K562 (cell line): ENCODE measurements around the gene MALAT1. TPM values are rescaled to one million over a fixed set of nuclear protein-coding genes. Genes with fewer than 3 reads are reported as not detected.

Experiments
- ASH1L ChIP-seq: fragments of 450-650 bp; IDR thresholded peaks from 2 replicates; pipeline ENCODE4 v1.6.1; 2018; ENCODE audit warnings: borderline replicate concordance, mild to moderate bottlenecking, low read depth; ENCODE audit not compliant: partially characterized antibody
- CBX1 ChIP-seq: sonication (generic); IDR thresholded peaks from 2 replicates; pipeline ENCODE4 v1.6.1; 2016; ENCODE audit warnings: antibody characterized with exemption, low read depth, mild to moderate bottlenecking
- FIP1L1 ChIP-seq: fragments of 200-400 bp; formaldehyde crosslinking; IDR thresholded peaks from 2 replicates; pipeline ENCODE4 v1.6.1; 2018; ENCODE audit warnings: mild to moderate bottlenecking, low read depth, low read length; ENCODE audit not compliant: poor library complexity, severe bottlenecking
- HDAC1 ChIP-seq, 2 experiments: fragments of 450-650 bp; IDR thresholded peaks; 2 replicates each; pipeline ENCODE4 v1.6.1; 2016 to 2017; ENCODE audit warnings: inconsistent platforms in 1 of 2, mild to moderate bottlenecking in 1 of 2, moderate library complexity in 1 of 2
- HNRNPLL ChIP-seq: fragments of 200-400 bp; formaldehyde crosslinking; IDR thresholded peaks from 2 replicates; pipeline ENCODE4 v1.6.1; 2017; ENCODE audit warnings: low read length, low read depth, mild to moderate bottlenecking; ENCODE audit not compliant: poor library complexity, severe bottlenecking
- JUND ChIP-seq, 2 experiments: IDR thresholded peaks; 2 replicates in 1 of 2; 3 replicates in 1 of 2; pipeline ENCODE4 v1.6.1; 2011; ENCODE audit warnings: borderline replicate concordance in 2 of 2, low read depth in 2 of 2, low read length in 2 of 2, improper control_type of control experiment in 1 of 2, missing biosample characterization in 1 of 2, missing genetic modification characterization in 1 of 2, missing genetic modification reagents in 1 of 2
- RBM25 ChIP-seq: fragments of 200-400 bp; formaldehyde crosslinking; IDR thresholded peaks from 2 replicates; pipeline ENCODE4 v1.6.1; 2018; ENCODE audit warnings: low read length, low read depth, moderate library complexity; ENCODE audit not compliant: severe bottlenecking
- SAFB2 ChIP-seq: fragments of 200-400 bp; formaldehyde crosslinking; IDR thresholded peaks from 2 replicates; pipeline ENCODE4 v1.6.1; 2018; ENCODE audit warnings: borderline replicate concordance, low read length, low read depth, moderate library complexity; ENCODE audit not compliant: severe bottlenecking
- ZNF23 ChIP-seq: fragments of 250-450 bp; sonication (Bioruptor Pico); IDR thresholded peaks from 2 replicates; pipeline ENCODE4 v1.4.0; 2020; ENCODE audit warnings: mild to moderate bottlenecking
- polyA plus RNA-seq, 8 experiments: library from polyadenylated mRNA; depleted of rRNA in 4 of 8; stranded (reverse) in 5 of 8; unstranded in 3 of 8; fragments of >200 nt; fragmentation: Nextera tagmentation in 2 of 8; fragmentation: Illumina TruSeq in 1 of 8; extraction: Ambion mirVana in 2 of 8; extraction: Trizol in 1 of 8; gene quantifications; 2 replicates each; pipeline versions ENCODE4 v1.2.1 to v1.2.3, GENCODE V29; 2011 to 2014; ENCODE audit warnings: inconsistent platforms in 1 of 8, missing spikeins in 1 of 8
- total RNA-seq, 7 experiments: library from RNA; depleted of rRNA in 6 of 7; stranded (reverse); fragments of >200 nt in 6 of 7; fragmentation: Illumina TruSeq in 2 of 7; extraction: Trizol in 2 of 7; gene quantifications; 2 replicates each; pipeline versions ENCODE4 v1.2.1 to v1.2.3, GENCODE V29; 2011 to 2021; ENCODE audit warnings: low replicate concordance in 1 of 7
- TF ChIP-seq, protein P1 (sequence below): fragments of 450-650 bp; IDR thresholded peaks from 2 replicates; pipeline ENCODE4 v1.6.1; 2016; ENCODE audit warnings: mild to moderate bottlenecking, moderate library complexity
- TF ChIP-seq, protein P2 (sequence below): fragments of 250-450 bp; sonication (Bioruptor Pico); IDR thresholded peaks from 2 replicates; pipeline ENCODE4 v1.8.0; 2022; ENCODE audit warnings: moderate library complexity, mild to moderate bottlenecking, inconsistent platforms
- TF ChIP-seq, protein P3 (sequence below): fragments of 450-650 bp; formaldehyde crosslinking; IDR thresholded peaks from 2 replicates; pipeline ENCODE4 v1.4.0; 2022; ENCODE audit warnings: missing genetic modification characterization

MALAT1 gene
- total and polyA plus RNA-seq, 9 of the 15 experiments (the other 6 are each of a cell fraction or from before 2014, with no cell fraction given), result 363 to 8,715 (median 2,351) TPM

DNA sequence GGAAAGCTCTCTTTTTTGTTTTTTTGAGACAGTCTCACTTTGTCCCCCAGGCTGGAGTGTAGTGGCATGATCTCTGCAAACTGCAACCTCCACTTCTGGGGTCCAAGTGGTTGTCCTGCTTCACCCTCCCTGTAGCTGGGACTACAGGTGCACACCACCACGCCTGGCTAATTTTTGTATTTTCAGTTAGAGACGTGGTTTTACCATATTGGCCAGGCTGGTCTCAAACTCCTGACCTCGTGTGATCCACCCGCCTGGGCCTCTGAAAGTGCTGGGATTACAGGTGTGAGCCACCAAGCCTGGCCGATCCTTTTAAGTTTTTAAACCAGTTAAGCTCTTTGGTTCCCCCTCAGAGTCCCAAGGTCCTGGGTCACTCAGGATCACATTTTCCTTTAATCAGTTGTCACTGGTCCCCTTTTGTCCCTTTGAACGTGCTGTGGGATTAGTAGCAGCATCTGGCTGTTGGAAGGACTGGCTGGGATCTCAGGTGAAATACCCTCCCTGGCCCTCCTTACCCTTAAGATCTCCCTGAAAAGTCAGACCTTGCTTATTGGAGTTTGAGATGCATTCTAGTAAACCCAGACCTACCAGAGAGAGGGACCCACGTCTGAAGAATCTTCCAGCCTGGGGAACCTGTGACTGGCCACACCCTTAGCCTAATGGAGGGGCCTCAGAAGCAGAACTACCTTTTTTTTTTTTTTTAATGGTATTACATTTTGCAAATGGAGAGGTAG lies 8.1 kb downstream of the MALAT1 start (continued):
- TF ChIP-seq, protein P1, sequence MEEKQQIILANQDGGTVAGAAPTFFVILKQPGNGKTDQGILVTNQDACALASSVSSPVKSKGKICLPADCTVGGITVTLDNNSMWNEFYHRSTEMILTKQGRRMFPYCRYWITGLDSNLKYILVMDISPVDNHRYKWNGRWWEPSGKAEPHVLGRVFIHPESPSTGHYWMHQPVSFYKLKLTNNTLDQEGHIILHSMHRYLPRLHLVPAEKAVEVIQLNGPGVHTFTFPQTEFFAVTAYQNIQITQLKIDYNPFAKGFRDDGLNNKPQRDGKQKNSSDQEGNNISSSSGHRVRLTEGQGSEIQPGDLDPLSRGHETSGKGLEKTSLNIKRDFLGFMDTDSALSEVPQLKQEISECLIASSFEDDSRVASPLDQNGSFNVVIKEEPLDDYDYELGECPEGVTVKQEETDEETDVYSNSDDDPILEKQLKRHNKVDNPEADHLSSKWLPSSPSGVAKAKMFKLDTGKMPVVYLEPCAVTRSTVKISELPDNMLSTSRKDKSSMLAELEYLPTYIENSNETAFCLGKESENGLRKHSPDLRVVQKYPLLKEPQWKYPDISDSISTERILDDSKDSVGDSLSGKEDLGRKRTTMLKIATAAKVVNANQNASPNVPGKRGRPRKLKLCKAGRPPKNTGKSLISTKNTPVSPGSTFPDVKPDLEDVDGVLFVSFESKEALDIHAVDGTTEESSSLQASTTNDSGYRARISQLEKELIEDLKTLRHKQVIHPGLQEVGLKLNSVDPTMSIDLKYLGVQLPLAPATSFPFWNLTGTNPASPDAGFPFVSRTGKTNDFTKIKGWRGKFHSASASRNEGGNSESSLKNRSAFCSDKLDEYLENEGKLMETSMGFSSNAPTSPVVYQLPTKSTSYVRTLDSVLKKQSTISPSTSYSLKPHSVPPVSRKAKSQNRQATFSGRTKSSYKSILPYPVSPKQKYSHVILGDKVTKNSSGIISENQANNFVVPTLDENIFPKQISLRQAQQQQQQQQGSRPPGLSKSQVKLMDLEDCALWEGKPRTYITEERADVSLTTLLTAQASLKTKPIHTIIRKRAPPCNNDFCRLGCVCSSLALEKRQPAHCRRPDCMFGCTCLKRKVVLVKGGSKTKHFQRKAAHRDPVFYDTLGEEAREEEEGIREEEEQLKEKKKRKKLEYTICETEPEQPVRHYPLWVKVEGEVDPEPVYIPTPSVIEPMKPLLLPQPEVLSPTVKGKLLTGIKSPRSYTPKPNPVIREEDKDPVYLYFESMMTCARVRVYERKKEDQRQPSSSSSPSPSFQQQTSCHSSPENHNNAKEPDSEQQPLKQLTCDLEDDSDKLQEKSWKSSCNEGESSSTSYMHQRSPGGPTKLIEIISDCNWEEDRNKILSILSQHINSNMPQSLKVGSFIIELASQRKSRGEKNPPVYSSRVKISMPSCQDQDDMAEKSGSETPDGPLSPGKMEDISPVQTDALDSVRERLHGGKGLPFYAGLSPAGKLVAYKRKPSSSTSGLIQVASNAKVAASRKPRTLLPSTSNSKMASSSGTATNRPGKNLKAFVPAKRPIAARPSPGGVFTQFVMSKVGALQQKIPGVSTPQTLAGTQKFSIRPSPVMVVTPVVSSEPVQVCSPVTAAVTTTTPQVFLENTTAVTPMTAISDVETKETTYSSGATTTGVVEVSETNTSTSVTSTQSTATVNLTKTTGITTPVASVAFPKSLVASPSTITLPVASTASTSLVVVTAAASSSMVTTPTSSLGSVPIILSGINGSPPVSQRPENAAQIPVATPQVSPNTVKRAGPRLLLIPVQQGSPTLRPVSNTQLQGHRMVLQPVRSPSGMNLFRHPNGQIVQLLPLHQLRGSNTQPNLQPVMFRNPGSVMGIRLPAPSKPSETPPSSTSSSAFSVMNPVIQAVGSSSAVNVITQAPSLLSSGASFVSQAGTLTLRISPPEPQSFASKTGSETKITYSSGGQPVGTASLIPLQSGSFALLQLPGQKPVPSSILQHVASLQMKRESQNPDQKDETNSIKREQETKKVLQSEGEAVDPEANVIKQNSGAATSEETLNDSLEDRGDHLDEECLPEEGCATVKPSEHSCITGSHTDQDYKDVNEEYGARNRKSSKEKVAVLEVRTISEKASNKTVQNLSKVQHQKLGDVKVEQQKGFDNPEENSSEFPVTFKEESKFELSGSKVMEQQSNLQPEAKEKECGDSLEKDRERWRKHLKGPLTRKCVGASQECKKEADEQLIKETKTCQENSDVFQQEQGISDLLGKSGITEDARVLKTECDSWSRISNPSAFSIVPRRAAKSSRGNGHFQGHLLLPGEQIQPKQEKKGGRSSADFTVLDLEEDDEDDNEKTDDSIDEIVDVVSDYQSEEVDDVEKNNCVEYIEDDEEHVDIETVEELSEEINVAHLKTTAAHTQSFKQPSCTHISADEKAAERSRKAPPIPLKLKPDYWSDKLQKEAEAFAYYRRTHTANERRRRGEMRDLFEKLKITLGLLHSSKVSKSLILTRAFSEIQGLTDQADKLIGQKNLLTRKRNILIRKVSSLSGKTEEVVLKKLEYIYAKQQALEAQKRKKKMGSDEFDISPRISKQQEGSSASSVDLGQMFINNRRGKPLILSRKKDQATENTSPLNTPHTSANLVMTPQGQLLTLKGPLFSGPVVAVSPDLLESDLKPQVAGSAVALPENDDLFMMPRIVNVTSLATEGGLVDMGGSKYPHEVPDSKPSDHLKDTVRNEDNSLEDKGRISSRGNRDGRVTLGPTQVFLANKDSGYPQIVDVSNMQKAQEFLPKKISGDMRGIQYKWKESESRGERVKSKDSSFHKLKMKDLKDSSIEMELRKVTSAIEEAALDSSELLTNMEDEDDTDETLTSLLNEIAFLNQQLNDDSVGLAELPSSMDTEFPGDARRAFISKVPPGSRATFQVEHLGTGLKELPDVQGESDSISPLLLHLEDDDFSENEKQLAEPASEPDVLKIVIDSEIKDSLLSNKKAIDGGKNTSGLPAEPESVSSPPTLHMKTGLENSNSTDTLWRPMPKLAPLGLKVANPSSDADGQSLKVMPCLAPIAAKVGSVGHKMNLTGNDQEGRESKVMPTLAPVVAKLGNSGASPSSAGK, result peak; percentile 31; the same call in 1 of the 2 replicates
- peak; percentile 85 for TF ChIP-seq ZNF23 (CRISPR knock-in tag)
- 0 out of 2 replicates have a peak, but pooled peaks have one; percentile 37 for TF ChIP-seq JUND (IDR thresholded peaks at IDR 0.05; ENCODE audit: borderline replicate concordance, low read depth, low read length)
- no peak for TF ChIP-seq JUND (tag; IDR thresholded peaks at IDR 0.05; ENCODE audit: borderline replicate concordance, low read depth, low read length)
- no peak; a peak in 1 of 4 replicates for TF ChIP-seq HDAC1 (IDR thresholded peaks at IDR 0.05)
- TF ChIP-seq, protein P2, sequence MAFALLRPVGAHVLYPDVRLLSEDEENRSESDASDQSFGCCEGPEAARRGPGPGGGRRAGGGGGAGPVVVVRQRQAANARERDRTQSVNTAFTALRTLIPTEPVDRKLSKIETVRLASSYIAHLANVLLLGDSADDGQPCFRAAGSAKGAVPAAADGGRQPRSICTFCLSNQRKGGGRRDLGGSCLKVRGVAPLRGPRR (CRISPR knock-in tag), result no peak; the same call in 1 of the 2 replicates
- peak; percentile 24 for TF ChIP-seq RBM25
- peak; percentile 51 for TF ChIP-seq ASH1L
- peak; percentile 95 for TF ChIP-seq CBX1
- peak; percentile 100 for TF ChIP-seq FIP1L1
- TF ChIP-seq SAFB2, result no peak
- TF ChIP-seq, protein P3, sequence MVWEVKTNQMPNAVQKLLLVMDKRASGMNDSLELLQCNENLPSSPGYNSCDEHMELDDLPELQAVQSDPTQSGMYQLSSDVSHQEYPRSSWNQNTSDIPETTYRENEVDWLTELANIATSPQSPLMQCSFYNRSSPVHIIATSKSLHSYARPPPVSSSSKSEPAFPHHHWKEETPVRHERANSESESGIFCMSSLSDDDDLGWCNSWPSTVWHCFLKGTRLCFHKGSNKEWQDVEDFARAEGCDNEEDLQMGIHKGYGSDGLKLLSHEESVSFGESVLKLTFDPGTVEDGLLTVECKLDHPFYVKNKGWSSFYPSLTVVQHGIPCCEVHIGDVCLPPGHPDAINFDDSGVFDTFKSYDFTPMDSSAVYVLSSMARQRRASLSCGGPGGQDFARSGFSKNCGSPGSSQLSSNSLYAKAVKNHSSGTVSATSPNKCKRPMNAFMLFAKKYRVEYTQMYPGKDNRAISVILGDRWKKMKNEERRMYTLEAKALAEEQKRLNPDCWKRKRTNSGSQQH (CRISPR knock-in tag), result peak; percentile 99
- no peak for TF ChIP-seq HNRNPLL
